GM19035 (cell line): ENCODE measurements around the gene DPH7.
A peak's percentile ranks its signal among the peaks of the same experiment; 100 is the strongest.
"Not testable (repeated sequence)": the region's sequence is repeated elsewhere in the genome, so short reads cannot be mapped to it uniquely, and the experiment has no call there.

Experiments
- ATAC-seq: cut with Tn5 transposase; IDR thresholded peaks from one replicate; pipeline ENCODE4 v1.9.1; 2021; ENCODE audit not compliant: unreplicated experiment

The DPH7 gene

GRCh38 chr9:137581361-137582285 is 2.9 kb upstream of the DPH7 start:
- no peak for ATAC-seq

GRCh38 chr9:137580954-137581322 is 2.2 kb upstream of the DPH7 start:
- no peak for ATAC-seq

GRCh38 chr9:137580209-137580953 is 1.7 kb upstream of the DPH7 start:
- no peak for ATAC-seq

GRCh38 chr9:137579259-137579604 is 507 bp upstream of the DPH7 start:
- ATAC-seq = no peak

- no peak for ATAC-seq
Observed at GRCh38 chr9:137575716-137576411, 2.9 kb downstream of the DPH7 start.

- ATAC-seq = no peak
Observed at GRCh38 chr9:137575364-137575715, 3.4 kb downstream of the DPH7 start.

GRCh38 chr9:137574192-137574591 is 4.5 kb downstream of the DPH7 start:
- no peak for ATAC-seq

- no peak for ATAC-seq
Observed at GRCh38 chr9:137570566-137570965, 8.2 kb downstream of the DPH7 start.

- ATAC-seq = no peak
Observed at GRCh38 chr9:137569609-137570203, 9.0 kb downstream of the DPH7 start.

- ATAC-seq = not testable (repeated sequence)
Observed at GRCh38 chr9:137568445-137568844, 10.3 kb downstream of the DPH7 start.

- ATAC-seq = no peak
Observed at GRCh38 chr9:137564817-137565411, 13.8 kb downstream of the DPH7 start.

GRCh38 chr9:137564134-137564533 is 14.6 kb downstream of the DPH7 start:
- ATAC-seq = no peak

- no peak for ATAC-seq
Observed at GRCh38 chr9:137558127-137558526, 20.6 kb downstream of the DPH7 start.

- ATAC-seq = no peak
Observed at GRCh38 chr9:137556069-137556838, 22.5 kb downstream of the DPH7 start.

GRCh38 chr9:137555179-137555578 is 23.5 kb downstream of the DPH7 start:
- no peak for ATAC-seq

- no peak for ATAC-seq
Observed at GRCh38 chr9:137554349-137554748, 24.4 kb downstream of the DPH7 start.

- ATAC-seq = not testable (repeated sequence)
Observed at GRCh38 chr9:137553654-137554053, 25.1 kb downstream of the DPH7 start.

- peak; percentile 10 for ATAC-seq
Observed at GRCh38 chr9:137552022-137552768, 26.5 kb downstream of the DPH7 start.

GRCh38 chr9:137551264-137552021 is 27.3 kb downstream of the DPH7 start, which contains the start of gene MRPL41:
Gene MRPL41, plus strand, starts transcription at chr9:137551879. Its CDS starts 203 bp downstream, at chr9:137552082.
- peak; percentile 80 for ATAC-seq
